IPS-18c (cell line): ENCODE measurements around the gene N4BP2L1.
"Not testable (repeated sequence)": the region's sequence is repeated elsewhere in the genome, so short reads cannot be mapped to it uniquely, and the experiment has no call there.

Source experiments
- H3K4me3 ChIP-seq: 2 replicates; pipeline ENCODE4 v1.7.0; 2013; ENCODE audit warnings: low read depth, mild to moderate bottlenecking, low read length, moderate library complexity; ENCODE audit not compliant: insufficient read depth
- H3K9me3 ChIP-seq: one replicate; pipeline ENCODE4 v1.6.1; 2013; ENCODE audit warnings: mild to moderate bottlenecking, low read length, moderate library complexity; ENCODE audit not compliant: control insufficient read depth, insufficient read depth

The N4BP2L1 gene

DNA sequence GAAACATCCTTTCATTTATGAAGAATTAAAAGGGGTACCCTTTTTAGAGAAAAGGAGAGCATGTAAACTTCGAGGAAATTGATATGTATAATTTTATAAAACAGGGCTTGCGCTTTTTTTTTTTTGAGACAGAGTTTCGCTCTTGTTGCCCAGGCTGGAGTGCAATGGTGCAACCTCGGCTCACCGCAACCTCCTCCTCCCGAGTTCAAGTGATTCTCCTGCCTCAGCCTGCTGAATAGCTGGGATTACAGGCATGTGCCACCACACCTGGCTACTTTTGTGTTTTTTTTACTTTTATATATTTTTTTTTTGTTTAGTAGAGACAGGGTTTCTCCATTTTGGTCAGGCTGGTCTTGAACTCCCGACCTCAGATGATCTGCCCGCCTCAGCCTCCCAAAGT is 72.0 kb downstream of the N4BP2L1 start:
- H3K9me3 ChIP-seq, H3K4me3 ChIP-seq: not testable (repeated sequence)

DNA sequence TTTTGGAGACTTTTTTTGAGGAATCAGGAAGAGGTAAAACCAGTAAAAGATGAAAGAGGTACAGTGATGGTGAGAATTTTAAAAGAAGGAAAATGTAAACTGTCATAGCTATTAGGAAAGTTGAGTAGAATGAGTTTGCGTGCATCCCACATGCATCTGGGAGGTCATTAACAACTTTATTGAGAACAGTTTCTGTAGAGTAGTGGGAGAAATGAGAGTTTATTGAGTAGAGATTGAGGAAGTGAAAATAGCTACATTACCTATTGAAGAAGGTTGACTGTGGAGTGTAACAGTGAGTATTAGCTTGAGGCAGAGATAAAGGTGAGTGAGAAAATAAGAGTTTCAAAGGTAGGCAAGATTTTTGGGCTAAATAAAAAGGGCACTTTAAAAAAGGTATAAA is 73.9 kb downstream of the N4BP2L1 start:
- no peak overlapping the region for H3K4me3 ChIP-seq
- H3K9me3 ChIP-seq: no peaks in the 10 kb centered on the region

DNA sequence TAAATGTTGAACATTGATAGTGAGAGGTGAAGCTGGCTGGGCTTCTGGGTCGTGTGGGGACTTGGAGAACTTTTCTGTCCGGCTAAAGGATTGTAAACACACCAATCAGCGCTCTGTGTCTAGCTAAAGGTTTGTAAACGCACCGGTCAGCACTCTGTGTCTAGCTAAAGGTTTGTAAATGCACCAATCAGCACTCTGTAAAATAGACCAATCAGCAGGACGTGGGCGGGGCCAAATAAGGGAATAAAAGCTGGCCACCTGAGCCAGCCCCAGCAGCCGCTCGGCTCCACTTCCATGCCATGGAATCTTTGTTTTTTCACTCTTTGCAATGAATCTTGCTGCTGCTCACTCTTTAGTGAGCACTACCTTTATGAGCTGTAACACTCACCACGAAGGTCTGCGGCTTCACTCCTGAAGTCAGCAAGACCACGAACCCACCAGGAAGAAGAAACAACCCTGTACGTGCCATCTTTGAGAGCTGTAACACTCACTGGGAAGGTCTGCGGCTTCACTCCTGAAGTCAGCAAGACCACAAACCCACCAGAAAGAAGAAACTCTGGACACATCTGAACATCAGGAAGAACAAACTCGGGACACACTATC is 77.0 kb downstream of the N4BP2L1 start:
- H3K4me3 ChIP-seq, H3K9me3 ChIP-seq: not testable (repeated sequence)
